H9 (cell line): ENCODE results near the gene ARHGEF33. TPM values are rescaled to one million over a fixed set of nuclear protein-coding genes. Genes with fewer than 3 reads are reported as not detected.

ENCODE experiments used
- DNase-seq: peaks from one replicate; pipeline ENCODE4 v3.0.0-alpha.2; 2017
- H2AFZ ChIP-seq: one replicate; pipeline ENCODE4 v1.6.1; 2013; ENCODE audit warnings: mild to moderate bottlenecking, low read length, control low read depth, moderate library complexity
- H2AK5ac ChIP-seq: 2 replicates; pipeline ENCODE4 v1.6.1; 2013; ENCODE audit warnings: low read length, control low read depth, mixed read lengths; ENCODE audit not compliant: insufficient read length
- H2BK120ac ChIP-seq: one replicate; pipeline ENCODE4 v1.6.1; 2013; ENCODE audit warnings: low read depth, mild to moderate bottlenecking, low read length, control low read depth, inconsistent platforms; ENCODE audit not compliant: poor library complexity, severe bottlenecking
- H2BK12ac ChIP-seq: 2 replicates; pipeline ENCODE4 v1.6.1; 2013; ENCODE audit warnings: low read length, control low read depth, mixed read lengths, low read depth; ENCODE audit not compliant: insufficient read length
- H2BK15ac ChIP-seq: 2 replicates; pipeline ENCODE4 v1.6.1; 2013; ENCODE audit warnings: low read depth, low read length, control low read depth
- H2BK20ac ChIP-seq: one replicate; pipeline ENCODE4 v1.6.1; 2013; ENCODE audit warnings: low read depth, mild to moderate bottlenecking, low read length, control low read depth, inconsistent platforms; ENCODE audit not compliant: poor library complexity, severe bottlenecking
- H2BK5ac ChIP-seq: 2 replicates; pipeline ENCODE4 v1.6.1; 2013; ENCODE audit warnings: low read length, control low read depth, mixed read lengths; ENCODE audit not compliant: insufficient read length
- H3K14ac ChIP-seq: 2 replicates; pipeline ENCODE4 v1.6.1; 2013; ENCODE audit warnings: low read length, control low read depth; ENCODE audit not compliant: insufficient read depth
- H3K18ac ChIP-seq: 2 replicates; pipeline ENCODE4 v1.6.1; 2013; ENCODE audit warnings: low read depth, mild to moderate bottlenecking, mixed read lengths, low read length, control low read depth; ENCODE audit not compliant: insufficient read length
- H3K23ac ChIP-seq: 2 replicates; pipeline ENCODE4 v1.6.1; 2013; ENCODE audit warnings: low read length, control low read depth, mixed read lengths, low read depth; ENCODE audit not compliant: insufficient read length
- H3K23me2 ChIP-seq: 2 replicates; pipeline ENCODE4 v1.6.1; 2013; ENCODE audit warnings: low read depth, mild to moderate bottlenecking, mixed read lengths, low read length, control low read depth; ENCODE audit not compliant: insufficient read length, poor library complexity, severe bottlenecking
- H3K27ac ChIP-seq: 2 replicates; pipeline ENCODE4 v1.5.1; 2013; ENCODE audit warnings: low read length, control low read depth, mixed read lengths, low read depth; ENCODE audit not compliant: insufficient read length
- H3K27me3 ChIP-seq: 2 replicates; pipeline ENCODE4 v1.6.1; 2013; ENCODE audit warnings: low read length, control low read depth, inconsistent platforms; ENCODE audit not compliant: insufficient read depth
- H3K4ac ChIP-seq: 2 replicates; pipeline ENCODE4 v1.6.1; 2013; ENCODE audit warnings: low read depth, mild to moderate bottlenecking, control low read depth, inconsistent platforms, low read length, moderate library complexity
- H3K4me1 ChIP-seq: 2 replicates; pipeline ENCODE4 v1.6.1; 2013; ENCODE audit warnings: low read length, control low read depth, inconsistent platforms; ENCODE audit not compliant: insufficient read depth
- H3K4me2 ChIP-seq: 2 replicates; pipeline ENCODE4 v1.6.1; 2013; ENCODE audit warnings: low read length, control low read depth, mixed read lengths; ENCODE audit not compliant: insufficient read length, insufficient read depth
- H3K56ac ChIP-seq: 2 replicates; pipeline ENCODE4 v1.6.1; 2013; ENCODE audit warnings: low read depth, mild to moderate bottlenecking, mixed read lengths, low read length, control low read depth; ENCODE audit not compliant: insufficient read length
- H3K79me1 ChIP-seq: 2 replicates; pipeline ENCODE4 v1.6.1; 2013; ENCODE audit warnings: low read depth, mild to moderate bottlenecking, moderate library complexity, low read length, control low read depth, inconsistent platforms; ENCODE audit not compliant: insufficient read depth, poor library complexity, severe bottlenecking
- H3K79me2 ChIP-seq: 2 replicates; pipeline ENCODE4 v1.6.1; 2013; ENCODE audit warnings: low read length, control low read depth, inconsistent platforms; ENCODE audit not compliant: insufficient read depth
- H3K9ac ChIP-seq: 2 replicates; pipeline ENCODE4 v1.6.1; 2013; ENCODE audit warnings: low read length, control low read depth, mixed read lengths; ENCODE audit not compliant: insufficient read length; ENCODE audit errors: extremely low read depth
- H3K9me3 ChIP-seq: one replicate; pipeline ENCODE4 v1.6.1; 2013; ENCODE audit warnings: low read depth, low read length, inconsistent platforms; ENCODE audit not compliant: control insufficient read depth
- H3T11ph ChIP-seq: one replicate; pipeline ENCODE4 v1.6.1; 2013; ENCODE audit warnings: mild to moderate bottlenecking, low read length, control low read depth, inconsistent platforms
- H4K20me1 ChIP-seq: one replicate; pipeline ENCODE4 v1.6.1; 2013; ENCODE audit not compliant: control insufficient read depth, insufficient read length, insufficient read depth
- H4K5ac ChIP-seq: 2 replicates; pipeline ENCODE4 v1.6.1; 2013; ENCODE audit warnings: low read depth, mild to moderate bottlenecking, mixed read lengths, low read length, control low read depth; ENCODE audit not compliant: insufficient read length
- H4K8ac ChIP-seq: replicated peaks from 2 replicates; pipeline ENCODE4 v1.6.1; 2013; ENCODE audit warnings: low read length, control low read depth, mixed read lengths, low read depth; ENCODE audit not compliant: insufficient read length
- H4K91ac ChIP-seq: 2 replicates; pipeline ENCODE4 v1.6.1; 2013; ENCODE audit warnings: low read depth, mild to moderate bottlenecking, moderate library complexity, mixed read lengths, low read length, control low read depth; ENCODE audit not compliant: insufficient read length
- H3K27ac Mint-ChIP-seq, 3 experiments: 2 replicates in 2 of 3; 3 replicates in 1 of 3; pipeline ENCODE4 v1.8.0; 2020 to 2021; ENCODE audit warnings: mixed read lengths in 3 of 3, mild to moderate bottlenecking in 1 of 3, moderate library complexity in 1 of 3
- H3K27me3 Mint-ChIP-seq: 2 replicates; pipeline ENCODE4 v1.8.0; 2021; ENCODE audit warnings: low read depth, mild to moderate bottlenecking, moderate library complexity, mixed read lengths
- H3K36me3 Mint-ChIP-seq, 3 experiments: 2 replicates in 2 of 3; 3 replicates in 1 of 3; pipeline ENCODE4 v1.8.0; 2020 to 2021; ENCODE audit warnings: low read depth in 3 of 3, mixed read lengths in 3 of 3; ENCODE audit not compliant: insufficient read depth in 1 of 3
- H3K4me1 Mint-ChIP-seq, 2 experiments: 2 replicates each; pipeline ENCODE4 v1.8.0; 2020; ENCODE audit warnings: mixed read lengths in 2 of 2
- H3K4me3 Mint-ChIP-seq, 2 experiments: 2 replicates in 1 of 2; 3 replicates in 1 of 2; pipeline ENCODE4 v1.8.0; 2020 to 2021; ENCODE audit warnings: mild to moderate bottlenecking in 2 of 2, mixed read lengths in 2 of 2, moderate library complexity in 1 of 2
- H3K9me3 Mint-ChIP-seq, 2 experiments: 2 replicates in 1 of 2; 3 replicates in 1 of 2; pipeline ENCODE4 v1.8.0; 2020; ENCODE audit warnings: mild to moderate bottlenecking in 2 of 2, mixed read lengths in 2 of 2, moderate library complexity in 1 of 2
- WGBS: extraction: QIAGEN DNeasy Blood & Tissue Kit; methylation state at CpG from one replicate; pipeline ENCODE4 v1.1.7; 2013; ENCODE audit warnings: missing lambda C conversion rate, low lambda C conversion rate, mixed read lengths; ENCODE audit not compliant: insufficient read length; ENCODE audit errors: extremely low coverage; 5-methylcytosine and 5-hydroxymethylcytosine counted together
- total RNA-seq: library from RNA; stranded (reverse); gene quantifications from 2 replicates; pipeline ENCODE4 v1.2.1, GENCODE V29; 2021
- TF ChIP-seq, protein P1 (sequence below): fragments of 200-600 bp; sonication (generic); conservative IDR thresholded peaks from 3 replicates; pipeline ENCODE4 v1.8.0; 2021; ENCODE audit warnings: antibody characterized with exemption, mild to moderate bottlenecking

Gene ARHGEF33
- total RNA-seq, 1 experiment from 2014 or later: 0.92 TPM

GRCh38 chr2:38947241-38948239 is 57.9 kb downstream of the ARHGEF33 start:
- H3K27ac ChIP-seq: no peak overlapping the region
- H2BK120ac ChIP-seq: no peak overlapping the region
- no peaks in the 10 kb centered on the region for H3K79me1 ChIP-seq
- Mint-ChIP-seq H3K36me3 (no peaks in the 10 kb centered on the region), H3K27me3 (no peaks in the 10 kb centered on the region), H3K4me1 (peaks cover 26 to 33% of the 10 kb centered on the region in 2 experiments), H3K9me3 (no peaks in the 10 kb centered on the region; a peak in 1 of 5 replicates), H3K27ac (peak overlapping the region in 1 of 3 experiments; percentile 39; a peak in 1 of 7 replicates), H3K4me3 (no peak overlapping the region)
- no peak overlapping the region for H2AFZ ChIP-seq
- no peak overlapping the region for H2BK20ac ChIP-seq
- no peak overlapping the region for H3K9ac ChIP-seq
- H4K8ac ChIP-seq: no peak overlapping the region
- no peak overlapping the region for H4K91ac ChIP-seq
- H2BK15ac ChIP-seq: no peak overlapping the region
- H3K14ac ChIP-seq: no peak overlapping the region
- H3K23ac ChIP-seq: no peak overlapping the region
- H3K4me1 ChIP-seq: peaks cover 5% of the 10 kb centered on the region
- no peaks in the 10 kb centered on the region for H3K79me2 ChIP-seq
- no peak overlapping the region for H3K4ac ChIP-seq
- no peaks in the 10 kb centered on the region for H3K23me2 ChIP-seq
- no peaks in the 10 kb centered on the region for H3K27me3 ChIP-seq
- no peak overlapping the region for H3T11ph ChIP-seq
- no peaks in the 10 kb centered on the region for H4K20me1 ChIP-seq
- H4K5ac ChIP-seq: no peak overlapping the region
- H2BK12ac ChIP-seq: no peak overlapping the region
- H2BK5ac ChIP-seq: no peak overlapping the region
- no peak overlapping the region for H3K18ac ChIP-seq
- H3K9me3 ChIP-seq: no peaks in the 10 kb centered on the region
- DNase-seq: peak; percentile 84
- no peak overlapping the region for H3K4me2 ChIP-seq
- no CpG with 5 or more reads among the region's 11 CpGs for whole genome bisulfite sequencing
- TF ChIP-seq, protein P1, sequence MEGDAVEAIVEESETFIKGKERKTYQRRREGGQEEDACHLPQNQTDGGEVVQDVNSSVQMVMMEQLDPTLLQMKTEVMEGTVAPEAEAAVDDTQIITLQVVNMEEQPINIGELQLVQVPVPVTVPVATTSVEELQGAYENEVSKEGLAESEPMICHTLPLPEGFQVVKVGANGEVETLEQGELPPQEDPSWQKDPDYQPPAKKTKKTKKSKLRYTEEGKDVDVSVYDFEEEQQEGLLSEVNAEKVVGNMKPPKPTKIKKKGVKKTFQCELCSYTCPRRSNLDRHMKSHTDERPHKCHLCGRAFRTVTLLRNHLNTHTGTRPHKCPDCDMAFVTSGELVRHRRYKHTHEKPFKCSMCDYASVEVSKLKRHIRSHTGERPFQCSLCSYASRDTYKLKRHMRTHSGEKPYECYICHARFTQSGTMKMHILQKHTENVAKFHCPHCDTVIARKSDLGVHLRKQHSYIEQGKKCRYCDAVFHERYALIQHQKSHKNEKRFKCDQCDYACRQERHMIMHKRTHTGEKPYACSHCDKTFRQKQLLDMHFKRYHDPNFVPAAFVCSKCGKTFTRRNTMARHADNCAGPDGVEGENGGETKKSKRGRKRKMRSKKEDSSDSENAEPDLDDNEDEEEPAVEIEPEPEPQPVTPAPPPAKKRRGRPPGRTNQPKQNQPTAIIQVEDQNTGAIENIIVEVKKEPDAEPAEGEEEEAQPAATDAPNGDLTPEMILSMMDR: peak; percentile 86
- no peak overlapping the region for H2AK5ac ChIP-seq
- no peak overlapping the region for H3K56ac ChIP-seq
